Ascending aorta (tissue), 2 donors: ENCODE data around the gene CCNYL1. TPM values are rescaled to one million over a fixed set of nuclear protein-coding genes. Genes with fewer than 3 reads are reported as not detected.
"Not testable (repeated sequence)": the region's sequence is repeated elsewhere in the genome, so short reads cannot be mapped to it uniquely, and the experiment has no call there.

Source experiments
- DNase-seq, 2 donors: peaks; one replicate each; pipeline ENCODE4 v3.0.0-alpha.2; 2019; ENCODE audit warnings: low spot score in 2 of 2
- H3K27ac ChIP-seq, 2 donors: fragments of 200-600 bp; sonication (generic); one replicate each; pipeline ENCODE4 v1.5.1; 2016 to 2017; ENCODE audit warnings: mild to moderate bottlenecking in 1 of 2
- H3K27me3 ChIP-seq: fragments of 200-600 bp; sonication (generic); one replicate; pipeline ENCODE4 v1.5.1; 2017
- H3K36me3 ChIP-seq, 2 donors: fragments of 200-600 bp; sonication (generic); one replicate each; pipeline ENCODE4 v1.5.1; 2016
- H3K4me1 ChIP-seq, 2 donors: fragments of 200-600 bp; sonication (generic); one replicate each; pipeline ENCODE4 v1.5.1; 2016 to 2017; ENCODE audit warnings: mild to moderate bottlenecking in 1 of 2
- H3K4me3 ChIP-seq, 2 donors: fragments of 200-600 bp; sonication (generic); one replicate each; pipeline ENCODE4 v1.5.1; 2016 to 2017; ENCODE audit warnings: mild to moderate bottlenecking in 1 of 2
- H3K9me3 ChIP-seq, 2 donors: fragments of 200-600 bp; sonication (generic); one replicate each; pipeline ENCODE4 v1.5.1; 2016
- intact Hi-C: fragments of 100-400 bp; cut with DNase I; formaldehyde crosslinking; loops from one replicate; pipeline ENCODE4 v1.15.1; 2023
- total RNA-seq: library from RNA; depleted of rRNA; stranded (reverse); fragments of >200 nt; gene quantifications from one replicate; pipeline ENCODE4 v1.1.0, GENCODE V29; 2016
- TF ChIP-seq, protein P1 (sequence below), 3 experiments: fragments of 200-600 bp in 2 of 3; fragments of 450-650 bp in 1 of 3; sonication (generic) in 2 of 3; IDR thresholded peaks; one replicate each; pipeline ENCODE4 v1.5.1; 2016 to 2019; ENCODE audit warnings: antibody characterized with exemption in 3 of 3, mild to moderate bottlenecking in 1 of 3, moderate library complexity in 1 of 3

The CCNYL1 gene
- total RNA-seq, 1 donor from 2014 or later = 12.3 TPM

- Histone ChIP-seq H3K9me3 (no peaks in the 10 kb centered on the region), H3K4me1 (no peaks in the 10 kb centered on the region), H3K27me3 (no peaks in the 10 kb centered on the region), H3K36me3 (no peaks in the 10 kb centered on the region), H3K4me3 (no peak overlapping the region), H3K27ac (no peak overlapping the region)
- intact Hi-C loops = no loop called here
- no peak for DNase-seq
- TF ChIP-seq, protein P1, sequence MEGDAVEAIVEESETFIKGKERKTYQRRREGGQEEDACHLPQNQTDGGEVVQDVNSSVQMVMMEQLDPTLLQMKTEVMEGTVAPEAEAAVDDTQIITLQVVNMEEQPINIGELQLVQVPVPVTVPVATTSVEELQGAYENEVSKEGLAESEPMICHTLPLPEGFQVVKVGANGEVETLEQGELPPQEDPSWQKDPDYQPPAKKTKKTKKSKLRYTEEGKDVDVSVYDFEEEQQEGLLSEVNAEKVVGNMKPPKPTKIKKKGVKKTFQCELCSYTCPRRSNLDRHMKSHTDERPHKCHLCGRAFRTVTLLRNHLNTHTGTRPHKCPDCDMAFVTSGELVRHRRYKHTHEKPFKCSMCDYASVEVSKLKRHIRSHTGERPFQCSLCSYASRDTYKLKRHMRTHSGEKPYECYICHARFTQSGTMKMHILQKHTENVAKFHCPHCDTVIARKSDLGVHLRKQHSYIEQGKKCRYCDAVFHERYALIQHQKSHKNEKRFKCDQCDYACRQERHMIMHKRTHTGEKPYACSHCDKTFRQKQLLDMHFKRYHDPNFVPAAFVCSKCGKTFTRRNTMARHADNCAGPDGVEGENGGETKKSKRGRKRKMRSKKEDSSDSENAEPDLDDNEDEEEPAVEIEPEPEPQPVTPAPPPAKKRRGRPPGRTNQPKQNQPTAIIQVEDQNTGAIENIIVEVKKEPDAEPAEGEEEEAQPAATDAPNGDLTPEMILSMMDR (IDR thresholded peaks at IDR 0.05) = no peak
These were observed 49.0 kb downstream of the CCNYL1 start for GRCh38 chr2:207760453-207760852.

DNA sequence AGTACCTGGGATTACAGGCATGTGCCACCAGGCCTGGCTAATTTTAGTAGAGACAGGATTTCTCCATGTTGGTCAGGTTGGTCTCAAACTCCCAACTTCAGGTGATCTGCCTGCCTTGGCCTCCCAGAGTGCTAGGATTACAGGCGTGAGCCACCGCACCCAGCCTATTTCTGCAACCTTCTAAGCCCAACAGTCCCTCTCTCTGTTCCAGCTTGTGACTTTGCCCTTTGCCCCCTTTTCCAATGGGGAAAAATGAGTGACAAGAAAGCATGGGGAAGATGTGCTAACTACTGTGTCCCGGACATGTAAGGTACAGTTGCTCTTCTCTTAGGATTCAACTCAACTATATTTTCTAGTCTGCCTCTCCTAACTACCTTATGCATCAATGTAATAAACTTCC lies 50.0 kb downstream of the CCNYL1 start:
- H3K4me1 ChIP-seq, intact Hi-C loops, DNase-seq, H3K27ac ChIP-seq, H3K4me3 ChIP-seq, H3K36me3 ChIP-seq, H3K27me3 ChIP-seq, H3K9me3 ChIP-seq: not testable (repeated sequence)

- Histone ChIP-seq H3K36me3 (peaks cover 0 to 5% of the 10 kb centered on the region in 2 donors), H3K4me3 (no peak overlapping the region)
- intact Hi-C loops = no loop called here
These were observed 50.7 kb downstream of the CCNYL1 start for GRCh38 chr2:207762146-207762545.

GRCh38 chr2:207763303-207763917 lies 52.0 kb downstream of the CCNYL1 start:
- intact Hi-C loops = no loop called here
- DNase-seq = no peak
- TF ChIP-seq, protein P1 (IDR thresholded peaks at IDR 0.05) = no peak
- H3K9me3 ChIP-seq = no peaks in the 10 kb centered on the region
- H3K36me3 ChIP-seq = peaks cover 0 to 5% of the 10 kb centered on the region in 2 donors
- H3K4me3 ChIP-seq = no peak overlapping the region
- H3K27ac ChIP-seq = no peak overlapping the region
- no peaks in the 10 kb centered on the region for H3K27me3 ChIP-seq
- H3K4me1 ChIP-seq = peaks cover 4 to 9% of the 10 kb centered on the region in 2 donors

More at GRCh38 chr2:207762146-207762545, 50.7 kb downstream of the CCNYL1 start:
- H3K4me1 ChIP-seq = no peaks in the 10 kb centered on the region
- TF ChIP-seq, protein P1 (IDR thresholded peaks at IDR 0.05) = no peak
- DNase-seq = no peak
- H3K9me3 ChIP-seq = no peaks in the 10 kb centered on the region
- H3K27ac ChIP-seq = no peak overlapping the region
- no peaks in the 10 kb centered on the region for H3K27me3 ChIP-seq

GRCh38 chr2:207764096-207764630 lies 52.7 kb downstream of the CCNYL1 start:
- H3K4me1 ChIP-seq = peaks cover 5 to 9% of the 10 kb centered on the region in 2 donors
- DNase-seq = no peak
- no peak overlapping the region for H3K4me3 ChIP-seq
- intact Hi-C loops = no loop called here
- no peak overlapping the region for H3K27ac ChIP-seq
- TF ChIP-seq, protein P1 (IDR thresholded peaks at IDR 0.05) = no peak
- H3K9me3 ChIP-seq = no peaks in the 10 kb centered on the region
- H3K36me3 ChIP-seq = peaks cover 0 to 5% of the 10 kb centered on the region in 2 donors
- H3K27me3 ChIP-seq = no peaks in the 10 kb centered on the region

- Histone ChIP-seq H3K9me3 (no peaks in the 10 kb centered on the region), H3K27ac (no peak overlapping the region), H3K36me3 (peaks cover 0 to 5% of the 10 kb centered on the region in 2 donors), H3K27me3 (no peaks in the 10 kb centered on the region), H3K4me3 (no peak overlapping the region), H3K4me1 (peaks cover 7 to 9% of the 10 kb centered on the region in 2 donors)
- TF ChIP-seq, protein P1 (IDR thresholded peaks at IDR 0.05) = no peak
- intact Hi-C loops = loop anchor here (5.0 kb wide), 2 partner anchors 277 to 487 kb away; no protein-coding TSS in a partner anchor
- no peak for DNase-seq
These were observed 54.1 kb downstream of the CCNYL1 start for GRCh38 chr2:207765547-207765946.
